Ovary (tissue), 9 donors: ENCODE measurements around the gene SLC13A5. TPM values are rescaled to one million over a fixed set of nuclear protein-coding genes. Genes with fewer than 3 reads are reported as not detected.

Source experiments
- DNase-seq, 5 donors: peaks; one replicate each; pipeline ENCODE4 v3.0.0-alpha.2; 2019 to 2020
- H3K27ac ChIP-seq, 2 donors: fragments of 200-600 bp; one replicate each; pipeline versions ENCODE4 v1.5.1 to v1.8.0; 2019 to 2022
- H3K27me3 ChIP-seq: fragments of 200-600 bp; one replicate; pipeline ENCODE4 v1.8.0; 2022
- H3K36me3 ChIP-seq: fragments of 200-600 bp; sonication (generic); one replicate; pipeline ENCODE4 v1.5.1; 2019
- H3K4me1 ChIP-seq: one replicate; pipeline ENCODE4 v1.8.1; 2013; ENCODE audit warnings: mild to moderate bottlenecking, moderate library complexity; ENCODE audit not compliant: insufficient read depth
- H3K4me3 ChIP-seq: fragments of 200-600 bp; sonication (generic); one replicate; pipeline ENCODE4 v1.5.1; 2017
- H3K9me3 ChIP-seq, 2 donors: fragments of 200-600 bp in 1 of 2; sonication (generic) in 1 of 2; one replicate each; pipeline versions ENCODE4 v1.5.1 to v1.8.1; 2013 to 2019; ENCODE audit warnings: mild to moderate bottlenecking in 1 of 2, moderate library complexity in 1 of 2
- EP300 ChIP-seq: sonication (generic); formaldehyde crosslinking; IDR thresholded peaks from one replicate; pipeline ENCODE4 v1.6.1; 2017; ENCODE audit warnings: antibody characterized with exemption
- POLR2A ChIP-seq: fragments of 450-650 bp; IDR thresholded peaks from one replicate; pipeline ENCODE4 v1.6.1; 2017; ENCODE audit warnings: antibody characterized with exemption, mild to moderate bottlenecking, moderate library complexity
- WGBS, 3 donors: extraction: QIAGEN DNeasy Blood & Tissue Kit in 1 of 3; methylation state at CpG; one replicate each; pipeline versions ENCODE4 v1.1.5 to v1.1.7; 2013 to 2017; 5-methylcytosine and 5-hydroxymethylcytosine counted together
- intact Hi-C, 4 donors: fragments of 100-400 bp; cut with DNase I; formaldehyde crosslinking; loops; one replicate each; pipeline versions ENCODE4 v1.11.0 to v1.15.1; 2022 to 2023
- polyA plus RNA-seq, 2 donors: library from polyadenylated mRNA; stranded (reverse); fragments of 200-250 nt in 1 of 2; fragments of 350-450 nt in 1 of 2; fragmentation: Illumina TruSeq in 1 of 2; extraction: RNeasy Lipid Tissue Mini Kit (QIAGEN cat#74804) in 1 of 2; gene quantifications; one replicate each; pipeline ENCODE4 v1.2.3, GENCODE V29; 2013 to 2014
- total RNA-seq, 7 donors: library from RNA; depleted of rRNA in 2 of 7; stranded (reverse); fragments of >200 nt in 2 of 7; fragmentation: NEBNext Ultra II Directional in 3 of 7; extraction: Animal tissue kit (Norgen Biotek cat#: 25700) in 3 of 7; gene quantifications; one replicate each; pipeline versions ENCODE4 v1.1.0 to v1.2.4, GENCODE V29; 2016 to 2023
- TF ChIP-seq, protein P1 (sequence below), 3 donors: fragments of 450-650 bp in 2 of 3; fragments of 200-600 bp in 1 of 3; IDR thresholded peaks; one replicate each; pipeline versions ENCODE4 v1.5.1 to v1.8.0; 2016 to 2022; ENCODE audit warnings: antibody characterized with exemption in 3 of 3, mild to moderate bottlenecking in 1 of 3
- donor health status: DM: no; HTN: no; CAD: no; lungs with moderate emphysema.
- donor health status: DM: no; HTN: no; CAD: no.
- donor health status: Bipolar disorder and iron deficiency.
- donor health status: DM: yes; HTN: yes; CAD: no.
- donor health status: DM: no; HTN: no; CAD: no.
- donor health status: DM: yes; HTN: yes; CAD: no.

The SLC13A5 gene
- total and polyA plus RNA-seq, 9 donors: 0.45 to 2.6 (median 1.4) TPM

DNA sequence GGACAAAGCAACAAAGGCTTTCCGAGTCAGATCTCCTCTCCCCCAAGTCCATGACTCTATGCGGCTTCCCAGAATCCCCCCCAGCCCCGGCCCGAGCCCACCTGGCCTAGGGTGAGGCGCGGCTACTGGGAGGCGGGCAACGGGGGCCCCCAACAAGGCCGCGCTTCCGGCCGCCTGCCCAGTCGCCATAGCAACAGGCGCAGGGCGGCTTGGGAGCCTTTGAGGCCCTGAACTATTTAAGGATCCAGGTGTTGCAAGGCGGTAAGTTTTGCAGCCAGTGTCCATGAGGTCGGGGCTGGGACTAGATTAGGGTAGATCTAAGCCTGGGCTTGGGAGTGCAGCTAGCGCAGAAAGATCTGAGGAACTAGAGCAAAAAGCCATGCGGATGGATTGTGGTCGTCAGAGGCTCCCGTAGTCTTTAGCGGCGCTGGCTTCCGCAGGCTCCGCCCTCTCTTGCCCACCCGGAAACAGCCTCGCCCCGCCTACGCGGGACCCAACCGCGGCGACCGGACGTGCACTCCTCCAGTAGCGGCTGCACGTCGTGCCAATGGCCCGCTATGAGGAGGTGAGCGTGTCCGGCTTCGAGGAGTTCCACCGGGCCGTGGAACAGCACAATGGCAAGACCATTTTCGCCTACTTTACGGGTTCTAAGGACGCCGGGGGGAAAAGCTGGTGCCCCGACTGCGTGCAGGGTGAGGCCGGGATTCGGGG, 72.5 kb downstream of the SLC13A5 start, which contains the start of the genes KIAA0753 and TXNDC17:
Gene KIAA0753, minus strand, starts transcription at position 176 of the 711 bp plus-strand sequence. CDS start 5,608 bp downstream, outside the sequence.
Gene TXNDC17, plus strand, starts transcription at position 525 of the 711 bp plus-strand sequence. Its CDS starts 23 bp downstream, at position 548.
- Histone ChIP-seq H3K27ac (peak within 1 kb of the TSS; percentile 62 to 66), H3K9me3 (no peaks in the 10 kb centered on the region), H3K4me1 (peaks cover 18% of the 10 kb centered on the region), H3K36me3 (no peaks in the 10 kb centered on the region), H3K27me3 (no peaks in the 10 kb centered on the region), H3K4me3 (peak within 1 kb of the TSS; percentile 76)
- intact Hi-C loops: no loop called here
- peak; percentile 87 to 94 (median 90) for DNase-seq
- TF ChIP-seq POLR2A: peak; percentile 37
- TF ChIP-seq, protein P1, sequence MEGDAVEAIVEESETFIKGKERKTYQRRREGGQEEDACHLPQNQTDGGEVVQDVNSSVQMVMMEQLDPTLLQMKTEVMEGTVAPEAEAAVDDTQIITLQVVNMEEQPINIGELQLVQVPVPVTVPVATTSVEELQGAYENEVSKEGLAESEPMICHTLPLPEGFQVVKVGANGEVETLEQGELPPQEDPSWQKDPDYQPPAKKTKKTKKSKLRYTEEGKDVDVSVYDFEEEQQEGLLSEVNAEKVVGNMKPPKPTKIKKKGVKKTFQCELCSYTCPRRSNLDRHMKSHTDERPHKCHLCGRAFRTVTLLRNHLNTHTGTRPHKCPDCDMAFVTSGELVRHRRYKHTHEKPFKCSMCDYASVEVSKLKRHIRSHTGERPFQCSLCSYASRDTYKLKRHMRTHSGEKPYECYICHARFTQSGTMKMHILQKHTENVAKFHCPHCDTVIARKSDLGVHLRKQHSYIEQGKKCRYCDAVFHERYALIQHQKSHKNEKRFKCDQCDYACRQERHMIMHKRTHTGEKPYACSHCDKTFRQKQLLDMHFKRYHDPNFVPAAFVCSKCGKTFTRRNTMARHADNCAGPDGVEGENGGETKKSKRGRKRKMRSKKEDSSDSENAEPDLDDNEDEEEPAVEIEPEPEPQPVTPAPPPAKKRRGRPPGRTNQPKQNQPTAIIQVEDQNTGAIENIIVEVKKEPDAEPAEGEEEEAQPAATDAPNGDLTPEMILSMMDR (IDR thresholded peaks at IDR 0.05): no peak
- WGBS, 3 donors: 0 to 1% (median 1%) methylated on average over 34 to 52 of the region's 52 CpGs

DNA sequence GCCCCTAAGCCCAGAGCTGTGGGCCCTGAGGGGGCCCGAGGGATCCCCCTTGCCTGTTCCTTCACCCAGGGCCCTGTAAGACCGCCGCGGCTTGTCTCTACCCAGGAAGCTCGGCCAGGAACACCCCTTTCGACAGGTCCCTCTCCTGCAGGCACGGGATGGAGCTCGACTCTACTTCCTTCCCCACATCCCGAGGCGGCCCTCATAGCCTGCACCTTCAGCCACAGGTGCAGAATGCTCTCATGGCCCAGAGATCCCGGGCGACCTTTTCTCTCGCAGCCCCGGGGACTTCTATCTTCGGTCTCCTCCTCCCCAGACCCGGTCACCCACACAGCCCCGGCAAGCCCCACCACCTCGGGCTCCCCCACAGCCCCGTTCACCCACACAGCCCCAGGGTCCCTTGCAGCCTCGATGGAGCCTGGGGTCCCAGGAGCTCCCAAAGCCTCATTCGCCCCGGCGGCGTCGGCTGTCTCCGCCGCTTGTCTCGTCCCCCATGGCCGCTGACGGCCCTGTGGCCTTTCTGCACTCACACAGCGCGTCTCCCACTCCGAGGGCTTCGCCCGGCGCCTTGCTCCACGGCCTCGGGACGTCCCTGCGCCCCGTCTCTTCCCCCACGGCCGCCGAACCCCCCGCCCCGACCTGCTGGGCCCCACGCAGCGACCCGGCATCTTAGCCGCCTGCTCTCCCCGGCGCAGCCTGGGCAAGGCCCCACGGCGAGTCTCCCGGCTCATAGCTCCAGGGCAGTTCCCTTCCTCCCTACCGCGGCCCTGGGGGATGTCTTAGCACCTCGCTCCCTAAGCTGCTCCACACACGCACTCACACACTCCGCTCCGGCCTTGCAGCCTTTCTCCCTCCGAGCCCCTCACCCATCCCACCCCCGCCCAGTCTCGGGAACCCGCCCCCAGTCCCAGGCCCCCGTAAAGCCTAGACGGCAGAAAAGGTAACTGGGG, 73.3 kb downstream of the SLC13A5 start:
- peak; percentile 32 to 62 (median 52) for DNase-seq
- Histone ChIP-seq H3K4me1 (peaks cover 18% of the 10 kb centered on the region), H3K36me3 (no peaks in the 10 kb centered on the region), H3K27ac (peak overlapping the region; percentile 62 to 66), H3K9me3 (no peaks in the 10 kb centered on the region), H3K27me3 (no peaks in the 10 kb centered on the region), H3K4me3 (peak overlapping the region; percentile 76)
- TF ChIP-seq, protein P1 (IDR thresholded peaks at IDR 0.05): no peak
- TF ChIP-seq POLR2A: no peak
- no peak for TF ChIP-seq EP300
- intact Hi-C loops: loop anchor here in 2 of 4 donors (5.0 to 10.0 kb wide), 2 partner anchors 165 to 168 kb away; no protein-coding TSS in a partner anchor
- WGBS, 3 donors: 0 to 1% (median 0%) methylated on average over 65 to 67 of the region's 67 CpGs

DNA sequence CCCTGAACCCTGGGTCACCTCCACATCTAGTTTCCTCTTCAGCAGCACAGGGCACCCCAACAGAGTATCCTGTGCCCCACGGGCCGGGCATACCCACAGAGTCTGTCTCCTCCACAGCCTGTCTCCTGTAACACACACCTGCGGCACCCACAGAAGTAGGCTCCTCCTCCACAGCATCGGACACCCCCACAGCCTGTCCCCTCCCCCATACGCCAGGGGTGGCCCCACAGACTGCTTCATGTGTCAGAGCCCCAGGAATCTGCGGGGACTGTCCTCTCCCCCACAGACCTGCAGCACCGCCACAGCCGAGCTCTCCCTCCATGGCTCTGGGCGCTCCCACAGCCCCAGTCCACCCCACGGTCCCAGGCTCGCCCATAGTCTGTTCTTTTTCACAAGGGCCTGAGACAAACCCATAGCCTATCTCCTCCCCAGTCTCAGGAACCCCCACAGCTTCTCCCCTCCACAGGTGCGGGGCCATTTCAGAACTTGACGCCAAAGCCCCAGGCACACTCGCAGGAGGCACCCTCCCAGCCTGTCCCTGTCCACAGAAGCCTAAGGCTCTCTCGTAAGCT, 74.1 kb downstream of the SLC13A5 start:
- Histone ChIP-seq H3K9me3 (no peaks in the 10 kb centered on the region), H3K4me1 (peaks cover 18% of the 10 kb centered on the region), H3K4me3 (peak overlapping the region; percentile 76), H3K27ac (no peak overlapping the region), H3K36me3 (no peaks in the 10 kb centered on the region), H3K27me3 (no peaks in the 10 kb centered on the region)
- intact Hi-C loops: loop anchor here in 2 of 4 donors (5.0 to 10.0 kb wide), 2 partner anchors 164 to 167 kb away; no protein-coding TSS in a partner anchor
- DNase-seq: peak in 2 of 5 donors; percentile 31 to 35
- 17 to 30% (median 17%) methylated on average over 12 to 15 of the region's 15 CpGs for WGBS, 3 donors
- no peak for TF ChIP-seq POLR2A
- TF ChIP-seq, protein P1 (IDR thresholded peaks at IDR 0.05): no peak
- no peak for TF ChIP-seq EP300
